ENCODE results near the gene NEK11. TPM values are rescaled to one million over a fixed set of nuclear protein-coding genes. Genes with fewer than 3 reads are reported as not detected.

Gene NEK11
- total RNA-seq, 1 donor = 15.3 TPM

DNA sequence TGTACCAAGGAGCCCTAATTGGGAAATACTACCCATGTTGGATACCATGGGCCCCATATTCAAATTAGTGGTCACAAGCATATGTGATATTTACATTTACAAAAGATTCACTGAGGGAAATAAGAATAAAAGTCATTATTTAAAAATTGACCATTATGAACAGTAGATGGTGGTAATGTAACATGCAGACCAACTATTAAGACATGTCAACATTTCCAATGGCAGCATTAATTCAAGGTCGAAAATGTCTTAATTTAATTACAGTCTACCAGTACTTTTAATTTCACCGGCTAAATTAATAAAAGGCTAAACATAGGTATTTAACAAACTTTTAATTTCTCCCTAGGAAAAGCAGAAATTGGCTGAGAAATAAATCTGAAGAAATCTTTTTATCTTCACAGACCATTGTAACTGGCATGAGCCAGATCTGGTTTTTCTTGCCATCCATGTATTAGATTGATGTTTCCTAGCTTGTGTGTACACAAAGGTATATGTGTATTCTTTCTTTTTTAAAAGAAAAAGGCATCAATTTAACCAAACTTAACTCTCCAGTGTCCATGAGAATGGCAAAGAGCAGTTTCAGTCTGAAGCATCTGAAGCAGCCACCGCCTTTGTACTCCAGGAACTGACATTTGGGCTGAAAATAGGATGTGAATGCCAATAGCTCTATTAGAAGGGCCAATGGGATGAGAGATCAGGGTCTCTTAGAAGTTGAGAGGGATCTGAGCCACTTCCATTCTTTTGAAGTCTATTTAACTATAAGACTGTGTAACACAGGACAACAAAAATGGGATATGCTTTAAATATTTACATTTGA lies 26.6 kb downstream of the NEK11 start:
- H3K4me3 ChIP-seq (ENCODE audit: low read depth, low read length) = no peak overlapping the region
- TF ChIP-seq, protein P1, sequence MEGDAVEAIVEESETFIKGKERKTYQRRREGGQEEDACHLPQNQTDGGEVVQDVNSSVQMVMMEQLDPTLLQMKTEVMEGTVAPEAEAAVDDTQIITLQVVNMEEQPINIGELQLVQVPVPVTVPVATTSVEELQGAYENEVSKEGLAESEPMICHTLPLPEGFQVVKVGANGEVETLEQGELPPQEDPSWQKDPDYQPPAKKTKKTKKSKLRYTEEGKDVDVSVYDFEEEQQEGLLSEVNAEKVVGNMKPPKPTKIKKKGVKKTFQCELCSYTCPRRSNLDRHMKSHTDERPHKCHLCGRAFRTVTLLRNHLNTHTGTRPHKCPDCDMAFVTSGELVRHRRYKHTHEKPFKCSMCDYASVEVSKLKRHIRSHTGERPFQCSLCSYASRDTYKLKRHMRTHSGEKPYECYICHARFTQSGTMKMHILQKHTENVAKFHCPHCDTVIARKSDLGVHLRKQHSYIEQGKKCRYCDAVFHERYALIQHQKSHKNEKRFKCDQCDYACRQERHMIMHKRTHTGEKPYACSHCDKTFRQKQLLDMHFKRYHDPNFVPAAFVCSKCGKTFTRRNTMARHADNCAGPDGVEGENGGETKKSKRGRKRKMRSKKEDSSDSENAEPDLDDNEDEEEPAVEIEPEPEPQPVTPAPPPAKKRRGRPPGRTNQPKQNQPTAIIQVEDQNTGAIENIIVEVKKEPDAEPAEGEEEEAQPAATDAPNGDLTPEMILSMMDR (IDR thresholded peaks at IDR 0.05; ENCODE audit: insufficient read depth, low read length) = peak; percentile 39
- peak; percentile 51 for DNase-seq (ENCODE audit: low read depth)

DNA sequence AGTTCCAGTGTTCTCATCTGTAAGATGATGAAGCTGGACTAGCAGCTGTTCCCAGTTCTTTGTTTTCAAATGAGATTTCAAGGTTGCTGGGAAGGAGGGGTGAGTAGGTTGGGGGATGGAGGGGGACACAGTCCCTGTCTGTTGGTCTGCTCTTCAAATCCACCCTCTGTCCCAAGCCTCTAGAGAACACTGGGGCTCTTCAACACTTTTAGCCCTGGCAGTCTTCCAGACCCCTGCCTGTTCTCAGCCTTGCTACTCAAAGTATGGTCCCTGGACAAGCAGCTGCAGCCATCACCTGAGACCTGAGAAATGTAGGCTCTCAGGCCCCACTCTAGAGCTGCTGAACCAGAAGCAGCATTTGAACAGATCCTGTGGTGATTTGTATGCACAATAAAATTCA lies 41.3 kb downstream of the NEK11 start:
- TF ChIP-seq, protein P1 (IDR thresholded peaks at IDR 0.05; ENCODE audit: insufficient read depth, low read length) = no peak
- no peak for DNase-seq (ENCODE audit: low read depth)

DNA sequence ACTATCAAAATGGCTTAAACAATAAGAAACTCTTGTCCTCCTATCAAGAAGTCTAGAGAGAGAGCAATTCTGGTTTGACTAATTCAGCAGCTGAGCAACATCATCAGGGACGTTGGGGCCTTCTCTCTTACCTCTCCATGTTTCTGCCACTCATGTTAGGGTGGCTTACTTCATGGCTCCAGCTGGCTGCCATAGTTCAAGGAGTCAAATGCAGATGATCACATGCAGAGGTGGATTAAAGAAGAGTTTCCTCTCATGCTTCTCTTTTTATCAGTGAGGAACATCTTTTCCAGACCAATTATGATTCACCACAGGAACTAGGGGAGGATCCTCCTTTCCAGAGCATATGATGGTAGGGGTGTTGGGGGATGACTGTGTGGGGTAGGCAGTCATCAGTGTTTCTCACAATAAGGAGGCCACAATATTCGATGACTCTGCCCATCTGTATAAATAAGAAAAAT lies 45.5 kb downstream of the NEK11 start:
- peak; percentile 55 for DNase-seq (ENCODE audit: low read depth)
- no peak overlapping the region for H3K4me3 ChIP-seq (ENCODE audit: low read depth, low read length)
- TF ChIP-seq, protein P1 (IDR thresholded peaks at IDR 0.05; ENCODE audit: insufficient read depth, low read length) = no peak

More for the DNA sequence above, 41.3 kb downstream of the NEK11 start:
- H3K4me3 ChIP-seq (ENCODE audit: low read depth, low read length) = no peak overlapping the region

DNA sequence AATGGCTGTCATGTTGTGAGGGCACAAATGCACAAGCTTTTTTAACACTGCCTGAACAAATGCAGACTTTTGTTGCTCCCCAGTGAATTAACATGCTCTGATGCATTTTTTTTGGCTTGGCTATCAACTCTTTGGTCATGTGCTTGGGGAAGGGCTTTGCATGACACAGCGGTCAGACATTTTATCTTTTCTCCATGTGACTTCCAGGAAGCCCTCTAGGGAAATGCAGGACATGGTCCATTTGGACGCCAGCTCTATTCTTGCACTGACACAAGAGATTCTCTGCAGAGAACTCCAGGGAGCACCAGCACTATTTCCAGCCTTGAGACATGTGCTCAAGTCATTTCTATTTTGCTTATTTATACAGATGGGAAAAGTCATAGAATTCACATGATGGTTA lies 46.2 kb downstream of the NEK11 start:
- DNase-seq (ENCODE audit: low read depth) = peak; percentile 95
- no peak overlapping the region for H3K4me3 ChIP-seq (ENCODE audit: low read depth, low read length)

DNA sequence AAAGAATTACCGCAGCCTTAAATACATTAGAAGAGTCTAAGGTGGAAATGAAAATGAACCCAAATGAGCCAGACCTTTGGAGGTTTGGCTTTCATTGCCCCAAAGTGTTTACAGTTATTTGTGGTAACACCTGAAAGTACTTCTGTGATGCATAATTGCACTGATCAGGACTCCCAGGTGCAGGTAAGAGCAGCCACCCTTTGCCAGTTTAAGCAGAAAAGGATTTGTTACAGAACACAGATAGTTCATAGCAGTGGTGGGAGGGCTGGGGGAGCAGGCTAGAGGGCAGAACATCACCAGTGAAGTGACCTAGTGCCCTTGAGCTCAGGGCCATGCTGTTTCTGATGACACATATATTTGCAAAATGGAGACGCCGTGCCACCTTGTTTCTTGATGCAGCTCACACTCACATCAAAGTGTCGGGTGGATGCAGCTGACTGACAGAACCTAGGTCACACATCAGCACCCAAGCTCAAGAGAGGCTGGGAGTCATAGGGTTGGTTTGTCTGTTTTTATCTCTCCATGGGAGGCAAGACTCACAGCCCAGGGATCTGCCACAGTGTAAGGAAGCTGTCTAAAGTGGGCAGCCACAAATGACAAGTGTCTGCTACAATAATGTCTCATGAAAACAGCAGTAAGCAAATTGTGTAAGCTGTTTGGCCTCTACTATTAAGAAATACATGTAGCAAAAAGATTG lies 49.1 kb downstream of the NEK11 start:
- no peak overlapping the region for H3K4me3 ChIP-seq (ENCODE audit: low read depth, low read length)
- no peak for DNase-seq (ENCODE audit: low read depth)
- TF ChIP-seq, protein P1 (IDR thresholded peaks at IDR 0.05; ENCODE audit: insufficient read depth, low read length) = no peak

More for the DNA sequence above, 46.2 kb downstream of the NEK11 start:
- TF ChIP-seq, protein P1 (IDR thresholded peaks at IDR 0.05; ENCODE audit: insufficient read depth, low read length) = no peak

DNA sequence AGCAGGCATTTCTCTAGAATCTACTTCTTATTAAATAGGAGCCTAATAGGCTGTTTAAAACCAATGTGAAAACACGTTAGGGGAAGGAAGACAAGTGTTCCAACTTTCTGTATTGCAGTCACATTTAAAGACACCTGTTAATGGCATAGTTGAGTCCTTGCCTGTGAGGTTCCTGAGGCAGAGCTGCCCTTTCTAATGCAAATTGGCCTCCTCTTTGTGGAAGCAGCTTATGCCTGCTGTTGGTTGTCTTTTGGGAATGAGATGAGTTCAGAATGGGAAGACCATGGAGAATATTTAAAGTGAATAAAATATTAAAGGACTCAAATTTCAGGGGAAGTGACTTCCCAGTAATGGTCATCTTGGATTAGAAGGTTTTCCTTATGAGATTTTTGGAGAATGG lies 51.2 kb downstream of the NEK11 start:
- TF ChIP-seq, protein P1 (IDR thresholded peaks at IDR 0.05; ENCODE audit: insufficient read depth, low read length) = no peak
- DNase-seq (ENCODE audit: low read depth) = no peak
- no peak overlapping the region for H3K4me3 ChIP-seq (ENCODE audit: low read depth, low read length)
